GM19468 (cell line): ENCODE measurements around the gene ENPP3.
"Not testable (repeated sequence)": the region's sequence is repeated elsewhere in the genome, so short reads cannot be mapped to it uniquely, and the experiment has no call there.

Experiments
- ATAC-seq: cut with Tn5 transposase; IDR thresholded peaks from one replicate; pipeline ENCODE4 v1.9.1; 2021; ENCODE audit warnings: mild to moderate bottlenecking, moderate library complexity, moderate number of reproducible peaks; ENCODE audit not compliant: unreplicated experiment; ENCODE audit errors: extremely low read depth

ENPP3 gene

GRCh38 chr6:131681585-131681984 is 44.5 kb downstream of the ENPP3 start:
- ATAC-seq, result no peak

DNA sequence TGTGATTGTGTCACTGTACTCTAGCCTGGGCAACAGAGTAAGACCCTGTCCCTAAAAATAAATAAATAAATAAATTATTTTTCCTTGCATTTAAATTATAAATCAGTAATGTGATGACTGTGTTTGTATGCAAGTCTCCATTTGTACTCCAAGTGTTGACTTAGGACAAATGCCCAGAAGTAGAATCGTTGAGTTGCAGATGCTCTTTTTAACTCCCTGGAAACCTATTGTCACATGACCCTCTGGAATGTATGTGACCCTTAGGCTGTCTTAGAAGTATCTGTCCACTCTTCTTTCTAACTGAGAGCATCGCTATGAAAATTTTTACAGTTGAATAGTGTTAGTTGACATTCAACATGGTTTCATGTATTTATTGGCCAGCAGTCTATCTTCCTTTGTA is 45.3 kb downstream of the ENPP3 start:
- ATAC-seq, result no peak

DNA sequence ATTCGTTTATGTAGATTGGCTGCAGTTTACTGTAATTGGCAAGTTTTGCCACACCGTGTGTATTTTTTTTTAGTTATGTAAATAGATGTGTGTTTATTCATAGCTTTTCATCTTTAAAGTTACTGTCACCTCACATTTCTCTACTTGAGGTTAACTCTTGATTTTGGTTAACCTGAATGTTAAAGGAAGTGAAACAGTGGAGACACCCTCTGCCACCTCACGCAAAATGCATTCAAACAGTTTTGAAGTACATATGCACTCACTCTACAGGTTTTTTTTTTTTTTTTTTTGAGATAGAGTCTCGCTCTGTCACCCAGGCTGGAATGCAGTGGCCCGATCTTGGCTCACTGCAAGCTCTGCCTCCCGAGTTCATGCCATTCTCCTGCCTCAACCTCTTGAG is 46.4 kb downstream of the ENPP3 start:
- ATAC-seq, result peak; percentile 78

GRCh38 chr6:131685266-131685780 is 48.2 kb downstream of the ENPP3 start:
- peak; percentile 38 for ATAC-seq

GRCh38 chr6:131687022-131687421 is 49.9 kb downstream of the ENPP3 start:
- ATAC-seq, result no peak

DNA sequence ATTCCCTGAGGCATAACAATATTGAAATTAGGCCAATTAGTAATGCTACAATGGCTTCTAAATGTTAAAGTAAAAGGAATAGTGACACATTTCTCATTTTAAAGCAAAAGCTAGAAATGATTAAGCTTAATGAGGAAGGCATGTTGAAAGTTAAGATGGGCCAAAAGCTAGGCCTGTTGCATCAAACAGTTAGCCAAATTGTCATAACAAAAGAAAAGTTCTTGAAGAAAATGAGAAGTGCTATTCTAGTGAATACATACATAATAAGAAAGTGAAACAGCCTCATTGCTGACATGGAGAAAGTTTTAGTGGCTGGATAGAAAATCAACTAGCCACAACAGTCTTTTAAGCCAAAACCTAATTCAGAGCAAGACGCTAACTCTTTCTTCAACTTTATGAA is 51.2 kb downstream of the ENPP3 start:
- ATAC-seq, result peak; percentile 46

DNA sequence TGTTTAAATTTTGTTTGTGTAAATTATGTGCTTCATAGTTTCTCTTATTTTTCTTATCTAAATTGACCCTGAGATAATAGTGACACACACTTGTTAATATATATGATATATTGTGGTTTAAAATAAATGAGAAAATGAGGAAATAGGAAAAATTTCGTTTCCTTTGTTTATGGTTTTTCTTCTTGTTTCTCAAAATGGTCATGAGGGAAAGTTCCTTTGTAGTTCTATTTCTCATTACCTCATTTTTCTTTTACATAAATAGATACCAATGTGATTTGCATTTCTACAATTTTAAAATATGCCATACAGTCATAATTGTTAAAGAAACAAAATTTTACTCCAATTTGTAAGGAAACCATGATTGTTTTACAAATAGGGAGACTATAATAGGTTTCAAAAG is 54.9 kb downstream of the ENPP3 start:
- ATAC-seq, result no peak

- no peak for ATAC-seq
Measured at GRCh38 chr6:131692589-131692988, 55.5 kb downstream of the ENPP3 start.

- ATAC-seq, result no peak
Measured at GRCh38 chr6:131693384-131693783, 56.3 kb downstream of the ENPP3 start.

GRCh38 chr6:131694832-131695426 is 57.8 kb downstream of the ENPP3 start:
- peak; percentile 70 for ATAC-seq

GRCh38 chr6:131696956-131697355 is 59.9 kb downstream of the ENPP3 start:
- no peak for ATAC-seq

GRCh38 chr6:131700851-131701250 is 63.7 kb downstream of the ENPP3 start:
- not testable (repeated sequence) for ATAC-seq

DNA sequence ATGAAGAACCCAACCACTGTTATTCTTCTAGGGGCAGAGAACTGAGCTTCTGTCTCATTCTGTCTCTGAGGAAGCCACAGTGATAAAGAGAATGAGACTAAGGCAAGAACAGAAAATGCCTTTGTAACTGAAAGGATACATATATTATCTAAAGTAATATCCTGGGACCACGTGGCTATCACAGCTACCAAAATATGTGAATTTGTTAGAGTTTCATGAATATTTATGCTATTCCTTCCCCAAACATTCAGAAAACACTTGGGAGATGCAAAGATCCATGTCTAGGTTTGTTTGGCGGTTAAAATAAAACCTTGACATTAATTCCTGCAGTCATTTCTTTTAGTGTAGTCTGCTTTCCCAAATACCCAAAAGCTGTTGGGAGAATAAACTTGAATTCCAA is 66.8 kb downstream of the ENPP3 start:
- not testable (repeated sequence) for ATAC-seq

DNA sequence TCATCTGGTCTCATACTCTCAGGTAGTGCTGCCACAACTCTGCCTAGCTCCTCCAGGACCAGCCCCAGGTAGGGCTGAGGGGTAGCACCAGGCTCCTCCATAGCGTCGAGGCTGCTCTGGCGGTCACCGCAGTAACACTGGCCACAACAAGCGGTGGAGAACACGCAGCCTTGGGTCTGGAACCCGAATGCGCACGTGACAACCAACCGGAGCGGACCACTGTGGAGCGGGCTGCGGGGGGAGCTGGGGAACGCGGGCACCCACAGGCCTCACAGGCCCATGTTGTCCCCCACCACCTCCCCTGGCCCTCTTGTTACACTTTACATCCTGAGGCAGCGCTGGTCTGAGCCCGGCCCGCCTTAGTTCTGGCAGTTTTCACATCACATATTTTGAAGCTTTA is 73.8 kb downstream of the ENPP3 start, which contains the start of gene CTAGE9:
Gene CTAGE9, minus strand, starts transcription at position 101 of the 400 bp plus-strand sequence. Its CDS starts 0 bp downstream, at position 101.
- ATAC-seq, result not testable (repeated sequence)

GRCh38 chr6:131715567-131715966 is 78.5 kb downstream of the ENPP3 start:
- ATAC-seq, result peak; percentile 32

- ATAC-seq, result no peak
Measured at GRCh38 chr6:131717836-131718542, 80.9 kb downstream of the ENPP3 start.

DNA sequence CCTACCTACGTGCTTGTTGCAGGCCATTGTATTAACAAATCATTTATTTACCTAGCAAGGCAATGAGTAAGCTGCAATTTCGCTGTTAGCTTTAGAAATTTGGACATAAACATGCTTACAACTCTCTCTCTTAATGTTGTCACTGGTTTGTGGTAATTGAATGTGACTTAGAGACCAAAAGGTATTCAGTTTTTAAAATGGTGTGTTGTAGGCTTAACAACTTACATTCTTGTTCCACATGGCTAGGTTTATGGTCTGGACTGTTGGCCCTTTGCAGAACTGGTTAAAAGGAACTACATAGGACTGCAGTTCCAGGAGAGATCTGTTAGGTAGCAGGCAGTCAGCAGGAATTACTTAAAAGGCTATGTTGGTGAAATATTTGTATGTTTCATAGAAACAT is 84.1 kb downstream of the ENPP3 start:
- ATAC-seq, result no peak

- no peak for ATAC-seq
Measured at GRCh38 chr6:131724114-131724513, 87.0 kb downstream of the ENPP3 start.

DNA sequence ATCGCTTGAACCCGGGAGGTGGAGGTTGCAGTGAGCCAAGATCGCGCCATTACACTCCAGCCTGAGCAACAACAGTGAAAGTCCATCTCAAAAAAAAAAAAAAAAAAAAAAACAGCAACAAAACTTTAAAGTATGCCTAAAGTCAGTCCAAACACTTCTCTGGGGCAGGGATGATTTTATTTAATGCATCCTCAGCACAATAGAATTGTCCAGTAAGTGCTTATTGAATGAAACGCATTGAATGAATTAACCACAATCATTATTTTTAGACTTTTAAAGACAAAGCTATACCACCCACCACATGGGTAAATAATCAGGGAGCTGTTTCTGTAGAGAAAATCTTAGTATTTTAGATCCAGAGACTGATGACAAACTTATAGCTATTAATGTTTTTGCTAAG is 90.4 kb downstream of the ENPP3 start:
- ATAC-seq, result no peak

DNA sequence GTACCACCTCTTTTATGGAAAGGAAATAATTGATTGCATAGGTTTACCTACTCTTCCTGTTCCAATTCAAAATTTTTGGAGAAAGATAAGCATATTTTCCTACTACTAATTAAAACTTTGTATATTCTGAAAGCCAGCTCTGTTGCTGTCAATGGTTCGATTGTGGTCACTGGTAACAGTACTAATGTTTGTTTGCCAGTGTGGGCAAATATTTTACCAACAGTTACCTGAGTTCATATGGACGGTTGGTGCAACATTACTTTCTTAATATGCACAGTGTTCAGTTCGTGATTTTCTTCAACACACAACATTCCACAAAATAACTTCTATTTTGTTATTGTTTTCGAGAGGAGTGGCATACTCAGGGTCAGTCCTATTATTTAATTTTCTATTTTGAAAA is 90.8 kb downstream of the ENPP3 start:
- no peak for ATAC-seq

DNA sequence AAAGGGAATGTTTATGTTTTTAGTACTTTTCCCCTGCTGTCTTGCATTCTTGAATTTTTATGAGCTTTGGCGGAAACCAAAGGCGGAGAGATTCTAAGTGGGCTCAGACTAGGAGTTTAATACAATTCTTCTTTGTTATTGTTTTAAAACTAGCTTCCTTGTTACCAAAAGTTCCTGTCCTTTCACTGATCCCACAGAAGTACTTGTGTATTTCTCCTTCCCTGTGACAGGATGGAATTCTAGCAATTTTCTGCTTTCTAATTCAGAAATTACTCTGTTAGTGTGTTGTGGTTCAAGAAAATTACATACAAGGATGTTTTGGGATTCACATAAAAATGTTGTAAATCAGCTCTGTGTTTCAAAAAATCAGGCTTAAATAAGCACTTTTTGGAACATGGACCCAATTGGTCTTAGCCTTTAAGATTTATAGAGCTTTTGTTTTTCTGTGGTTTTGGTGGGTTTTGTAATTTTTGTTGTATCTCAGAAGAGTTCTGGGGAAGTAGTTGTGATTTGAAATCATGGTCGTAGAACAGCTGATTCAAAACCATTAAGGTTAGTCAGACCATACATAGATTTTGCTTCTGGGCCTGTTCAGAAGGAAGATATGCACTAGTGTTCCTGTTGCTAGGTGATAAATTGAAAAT is 91.3 kb downstream of the ENPP3 start:
- no peak for ATAC-seq
